ENCODE measurements around the gene HDGFL2.

HDGFL2 gene

GRCh38 chr19:4497770-4498389, 25.8 kb downstream of the HDGFL2 start:
- no peak for DNase-seq (ENCODE audit: low read depth in 2 of 2)

GRCh38 chr19:4498694-4499093, 26.6 kb downstream of the HDGFL2 start:
- DNase-seq (ENCODE audit: low read depth in 2 of 2): no peak

- DNase-seq (ENCODE audit: low read depth in 2 of 2): no peak
Measured at GRCh38 chr19:4499318-4499717, 27.2 kb downstream of the HDGFL2 start.

- DNase-seq (ENCODE audit: low read depth in 2 of 2): no peak
Measured at GRCh38 chr19:4499855-4500254, 27.8 kb downstream of the HDGFL2 start.

- no peak for DNase-seq (ENCODE audit: low read depth in 2 of 2)
Measured at GRCh38 chr19:4500841-4501591, 28.9 kb downstream of the HDGFL2 start.

- DNase-seq (ENCODE audit: low read depth in 2 of 2): no peak
Measured at GRCh38 chr19:4501691-4502090, 29.6 kb downstream of the HDGFL2 start.

GRCh38 chr19:4502282-4503131, 30.4 kb downstream of the HDGFL2 start:
- no peak for DNase-seq (ENCODE audit: low read depth in 2 of 2)

- no peak for DNase-seq (ENCODE audit: low read depth in 2 of 2)
Measured at GRCh38 chr19:4503132-4503824, 31.2 kb downstream of the HDGFL2 start.

- no peak for DNase-seq (ENCODE audit: low read depth in 2 of 2)
Measured at GRCh38 chr19:4503825-4504170, 31.7 kb downstream of the HDGFL2 start.

GRCh38 chr19:4504297-4504701, 32.2 kb downstream of the HDGFL2 start:
- no peak for DNase-seq (ENCODE audit: low read depth in 2 of 2)

GRCh38 chr19:4504891-4505569, 32.9 kb downstream of the HDGFL2 start:
- no peak for DNase-seq (ENCODE audit: low read depth in 2 of 2)

GRCh38 chr19:4505570-4506448, 33.7 kb downstream of the HDGFL2 start:
- DNase-seq (ENCODE audit: low read depth in 2 of 2): no peak

GRCh38 chr19:4506449-4507149, 34.5 kb downstream of the HDGFL2 start:
- peak in 1 of 2 donors; percentile 6 for DNase-seq (ENCODE audit: low read depth in 2 of 2)

GRCh38 chr19:4507150-4507452, 35.0 kb downstream of the HDGFL2 start:
- no peak for DNase-seq (ENCODE audit: low read depth in 2 of 2)

GRCh38 chr19:4507804-4508203, 35.7 kb downstream of the HDGFL2 start:
- DNase-seq (ENCODE audit: low read depth in 2 of 2): no peak

- no peak for DNase-seq (ENCODE audit: low read depth in 2 of 2)
Measured at GRCh38 chr19:4508698-4509097, 36.6 kb downstream of the HDGFL2 start.

- no peak for DNase-seq (ENCODE audit: low read depth in 2 of 2)
Measured at GRCh38 chr19:4510435-4511255, 38.5 kb downstream of the HDGFL2 start.

- no peak for DNase-seq (ENCODE audit: low read depth in 2 of 2)
Measured at GRCh38 chr19:4511300-4512054, 39.4 kb downstream of the HDGFL2 start.
